GM12878 (cell line): ENCODE measurements around the gene TRPC4. TPM values are rescaled to one million over a fixed set of nuclear protein-coding genes. Genes with fewer than 3 reads are reported as not detected.

Source experiments
- ATAC-seq: fragments of 200-7000 bp; cut with Tn5 transposase; 3 replicates; pipeline ENCODE4 v1.9.1; 2020; ENCODE audit warnings: mild to moderate bottlenecking, moderate library complexity
- BruUV-seq: library from RNA; stranded (reverse); fragments of 400-500 nt; replicated peaks from 2 replicates; lab custom pipeline; 2021; lab: Mats Ljungman, UMichigan
- CTCF ChIA-PET: fragments of 300-600 bp; sonication (Branson Sonifier 250); formaldehyde crosslinking; extraction: SDS; loops from one replicate; lab custom pipeline; 2021; ENCODE audit warnings: inconsistent platforms; lab: Yijun Ruan, JAX
- POLR2A ChIA-PET: fragments of 350-600 bp; formaldehyde crosslinking; extraction: SDS; loops from one replicate; lab custom pipeline; 2021; ENCODE audit warnings: inconsistent platforms; lab: Charles Lee
- RAD21 ChIA-PET: fragments of 300-600 bp; sonication (Branson Sonifier 250); formaldehyde crosslinking; loops from one replicate; lab custom pipeline; 2023; ENCODE audit warnings: antibody characterized with exemption; ENCODE audit not compliant: unreplicated experiment; lab: Charles Lee
- SMC1A ChIA-PET: fragments of 300-600 bp; sonication (Branson Sonifier 250); formaldehyde crosslinking; loops from one replicate; lab custom pipeline; 2023; ENCODE audit not compliant: unreplicated experiment, uncharacterized antibody; lab: Charles Lee
- DNase-seq: peaks from one replicate; pipeline ENCODE4 v3.0.0-alpha.2; 2011; ENCODE audit warnings: low read depth, low spot score
- FAIRE-seq: peaks from 3 replicates; lab custom pipeline; 2011; peaks lifted over from hg19 to GRCh38; lab: Jason Lieb, UNC
- H2AFZ ChIP-seq: 2 replicates; pipeline ENCODE4 v1.6.0; 2011; ENCODE audit warnings: low read depth, low read length, control low read depth; ENCODE audit not compliant: control insufficient read depth
- H3K27ac ChIP-seq: 2 replicates; pipeline ENCODE4 v1.5.1; 2011; ENCODE audit warnings: control low read depth; ENCODE audit not compliant: control insufficient read depth, insufficient read depth
- H3K27me3 ChIP-seq, 2 experiments: replicated peaks in 1 of 2; 2 replicates each; pipeline versions ENCODE4 v1.6.0 to v1.6.1; 2011; ENCODE audit warnings: low read length in 1 of 2; ENCODE audit not compliant: control insufficient read depth in 2 of 2, insufficient read depth in 2 of 2
- H3K36me3 ChIP-seq, 2 experiments: 2 replicates each; pipeline ENCODE4 v1.5.1; 2011; ENCODE audit warnings: low read length in 1 of 2; ENCODE audit not compliant: control insufficient read depth in 2 of 2, insufficient read depth in 2 of 2
- H3K4me1 ChIP-seq: 2 replicates; pipeline ENCODE4 v1.6.1; 2011; ENCODE audit warnings: mild to moderate bottlenecking, low read length, moderate library complexity, mixed read lengths; ENCODE audit not compliant: control insufficient read depth, insufficient read depth
- H3K4me2 ChIP-seq: 2 replicates; pipeline ENCODE4 v1.6.0; 2011; ENCODE audit warnings: control low read depth; ENCODE audit not compliant: control insufficient read depth, insufficient read depth
- H3K4me3 ChIP-seq: fragments of 200-600 bp; sonication (generic); 2 replicates; pipeline ENCODE4 v1.5.1; 2016
- H3K79me2 ChIP-seq: 2 replicates; pipeline ENCODE4 v1.6.0; 2011; ENCODE audit warnings: low read length; ENCODE audit not compliant: control insufficient read depth, insufficient read depth
- H3K9ac ChIP-seq: 2 replicates; pipeline ENCODE4 v1.8.0; 2011; ENCODE audit warnings: low read length, control low read depth, mixed read lengths; ENCODE audit not compliant: control insufficient read depth, insufficient read depth
- H3K9me3 ChIP-seq: replicated peaks from 3 replicates; pipeline ENCODE4 v1.5.1; 2011; ENCODE audit warnings: mild to moderate bottlenecking, low read length; ENCODE audit not compliant: control insufficient read depth, insufficient read depth
- H4K20me1 ChIP-seq: 2 replicates; pipeline ENCODE4 v1.6.0; 2011; ENCODE audit not compliant: control insufficient read depth, insufficient read depth
- ASH2L ChIP-seq: fragments of 300-600, 200-600 bp; sonication (generic); IDR thresholded peaks from 2 replicates; pipeline ENCODE4 v1.6.1; 2017; ENCODE audit warnings: low read depth, mild to moderate bottlenecking, borderline replicate concordance
- CREM ChIP-seq: IDR thresholded peaks from 2 replicates; pipeline ENCODE4 v1.6.1; 2014; ENCODE audit warnings: antibody characterized with exemption, low read depth
- CTCF ChIP-seq, 3 experiments: IDR thresholded peaks in 2 of 3; conservative IDR thresholded peaks in 1 of 3; 2 replicates each; pipeline ENCODE4 v1.5.1; 2011; ENCODE audit warnings: low read depth in 3 of 3, low read length in 3 of 3, mild to moderate bottlenecking in 3 of 3, control low read depth in 2 of 3, moderate library complexity in 2 of 3, inconsistent platforms in 1 of 3, mixed read lengths in 1 of 3; ENCODE audit not compliant: control insufficient read depth in 2 of 3, insufficient read depth in 1 of 3; ENCODE audit errors: extremely low read depth in 1 of 3
- E2F8 ChIP-seq: fragments of 450-650 bp; IDR thresholded peaks from 2 replicates; pipeline ENCODE4 v1.6.1; 2018; ENCODE audit warnings: mild to moderate bottlenecking, low read depth, moderate library complexity; ENCODE audit not compliant: partially characterized antibody
- GABPA ChIP-seq: IDR thresholded peaks from 2 replicates; pipeline ENCODE4 v1.6.1; 2014; ENCODE audit warnings: antibody characterized with exemption, low read depth, mild to moderate bottlenecking, inconsistent platforms
- IKZF1 ChIP-seq: fragments of 450-650 bp; conservative IDR thresholded peaks from 2 replicates; pipeline ENCODE4 v1.6.1; 2017; ENCODE audit warnings: antibody characterized with exemption, mild to moderate bottlenecking
- KDM1A ChIP-seq: fragments of 200-600 bp; sonication (generic); IDR thresholded peaks from 2 replicates; pipeline ENCODE4 v1.6.1; 2016; ENCODE audit warnings: borderline replicate concordance
- NR2F1 ChIP-seq: fragments of 450-650 bp; conservative IDR thresholded peaks from 2 replicates; pipeline ENCODE4 v1.6.1; 2017; ENCODE audit warnings: mild to moderate bottlenecking
- PAX5 ChIP-seq: IDR thresholded peaks from 2 replicates; pipeline ENCODE4 v1.6.1; 2011; ENCODE audit warnings: low read depth, low read length, borderline replicate concordance
- RAD21 ChIP-seq: IDR thresholded peaks from 2 replicates; pipeline ENCODE4 v1.6.1; 2011; ENCODE audit warnings: mild to moderate bottlenecking, low read depth, low read length, moderate library complexity; ENCODE audit not compliant: insufficient read depth
- RAD51 ChIP-seq: fragments of 450-650 bp; IDR thresholded peaks from 2 replicates; pipeline ENCODE4 v1.6.1; 2016; ENCODE audit warnings: moderate library complexity, mild to moderate bottlenecking, inconsistent platforms
- RB1 ChIP-seq: fragments of 450-650 bp; formaldehyde crosslinking; IDR thresholded peaks from 2 replicates; pipeline ENCODE4 v1.6.1; 2017; ENCODE audit warnings: mild to moderate bottlenecking, borderline replicate concordance
- RBBP5 ChIP-seq: fragments of 200-600 bp; sonication (generic); conservative IDR thresholded peaks from 2 replicates; pipeline ENCODE4 v1.6.1; 2016
- SIX5 ChIP-seq: IDR thresholded peaks from 2 replicates; pipeline ENCODE4 v1.6.1; 2011; ENCODE audit warnings: mild to moderate bottlenecking, low read depth, low read length, moderate library complexity; ENCODE audit not compliant: severe bottlenecking
- TARDBP ChIP-seq: IDR thresholded peaks from 2 replicates; pipeline ENCODE4 v1.6.1; 2016; ENCODE audit warnings: borderline replicate concordance
- WRNIP1 ChIP-seq: IDR thresholded peaks from 2 replicates; pipeline ENCODE4 v1.6.1; 2011; ENCODE audit warnings: low read depth, low read length, improper control_type of control experiment, borderline replicate concordance
- ZBTB33 ChIP-seq: fragments of 450-650 bp; IDR thresholded peaks from 2 replicates; pipeline ENCODE4 v1.6.1; 2017; ENCODE audit warnings: mild to moderate bottlenecking
- ZNF207 ChIP-seq: fragments of 450-650 bp; IDR thresholded peaks from 2 replicates; pipeline ENCODE4 v1.6.1; 2014; ENCODE audit warnings: antibody characterized with exemption, mild to moderate bottlenecking, borderline replicate concordance
- ZNF384 ChIP-seq: IDR thresholded peaks from 2 replicates; pipeline ENCODE4 v1.6.1; 2012; ENCODE audit warnings: low read depth, mild to moderate bottlenecking, low read length, improper control_type of control experiment, borderline replicate concordance
- WGBS: methylation state at CpG from one replicate; pipeline ENCODE4 v1.1.6; 2016; ENCODE audit warnings: low lambda C conversion rate; ENCODE audit not compliant: insufficient replicate concordance, insufficient coverage; ENCODE audit errors: missing lambda C conversion rate; 5-methylcytosine and 5-hydroxymethylcytosine counted together
- in situ Hi-C: fragments of 300-500 bp; cut with MboI; formaldehyde crosslinking; loops from 9 replicates; pipeline ENCODE4 v1.14.3; 2018; ENCODE audit warnings: mixed read lengths
- intact Hi-C: fragments of 100-400 bp; cut with micrococcal nuclease; formaldehyde crosslinking; loops from one replicate; pipeline ENCODE4 v1.14.2; 2022; ENCODE audit not compliant: unreplicated experiment
- polyA plus RNA-seq, 11 experiments: library from polyadenylated mRNA; depleted of rRNA in 4 of 11; unstranded in 6 of 11; stranded (reverse) in 5 of 11; fragments of >200 nt; fragmentation: Nextera tagmentation in 4 of 11; fragmentation: Illumina TruSeq in 1 of 11; extraction: Ambion mirVana in 4 of 11; extraction: Trizol in 1 of 11; gene quantifications; 1 replicate in 1 of 11; 2 replicates in 10 of 11; pipeline versions ENCODE4 v1.2.1 to v1.2.3, GENCODE V29; 2011 to 2016; ENCODE audit warnings: inconsistent platforms in 2 of 11, missing spikeins in 2 of 11, low read depth in 1 of 11
- total RNA-seq, 4 experiments: library from RNA; depleted of rRNA in 3 of 4; stranded (reverse); fragments of >200 nt in 3 of 4; fragmentation: Illumina TruSeq in 1 of 4; extraction: Trizol in 1 of 4; gene quantifications; 2 replicates each; pipeline versions ENCODE4 v1.2.1 to v1.2.3, GENCODE V29; 2013 to 2021

TRPC4 gene
- total and polyA plus RNA-seq, 10 of the 15 experiments (the other 5 are each of a cell fraction or from before 2014, with no cell fraction given): not detected

- TF ChIP-seq CTCF (IDR thresholded peaks at IDR 0.05 in 2 of 3, conservative IDR thresholded peaks at IDR 0.05 in 1 of 3; ENCODE audit: control insufficient read depth in 2 of 3, extremely low read depth in 1 of 3, insufficient read depth in 1 of 3, low read depth in 3 of 3, low read length in 3 of 3) (no peak), WRNIP1 (no peak), CREM (no peak), GABPA (no peak), PAX5 (no peak), RAD21 (no peak), KDM1A (no peak)
- TF ChIP-seq, all 136 proteins: peak for 0
These were observed 163.5 kb downstream of the TRPC4 start (continued) for GRCh38 chr13:37706041-37706440.

- DNase-seq: no peak
- BruUV-seq: no TSS peak
- no peak for FAIRE-seq
- Histone ChIP-seq H3K4me2 (no peak overlapping the region), H2AFZ (no peak overlapping the region), H3K9ac (no peak overlapping the region), H3K27ac (no peak overlapping the region), H3K4me3 (no peak overlapping the region), H4K20me1 (no peaks in the 10 kb centered on the region), H3K79me2 (no peaks in the 10 kb centered on the region), H3K36me3 (no peaks in the 10 kb centered on the region), H3K9me3 (no peaks in the 10 kb centered on the region), H3K27me3 (no peaks in the 10 kb centered on the region), H3K4me1 (no peaks in the 10 kb centered on the region)
- ChIA-PET CTCF (no interaction called here), SMC1A (no interaction called here), POLR2A (no interaction called here), RAD21 (no interaction called here)
- in situ Hi-C loops: no loop called here
- intact Hi-C loops: no loop called here
- WGBS: 1% methylated on average over 4 of the region's 4 CpGs
- no peak for ATAC-seq
- TF ChIP-seq NR2F1 (no peak), PAX5 (no peak), RBBP5 (no peak), RAD51 (no peak), TARDBP (no peak), RB1 (no peak), ZNF207 (no peak), ZNF384 (no peak), E2F8 (no peak), SIX5 (no peak), ASH2L (no peak), ZBTB33 (no peak), IKZF1 (no peak)
These were observed 167.6 kb downstream of the TRPC4 start for GRCh38 chr13:37701972-37702371.
